ENCODE measurements around the gene RAB11FIP5.

The RAB11FIP5 gene

DNA sequence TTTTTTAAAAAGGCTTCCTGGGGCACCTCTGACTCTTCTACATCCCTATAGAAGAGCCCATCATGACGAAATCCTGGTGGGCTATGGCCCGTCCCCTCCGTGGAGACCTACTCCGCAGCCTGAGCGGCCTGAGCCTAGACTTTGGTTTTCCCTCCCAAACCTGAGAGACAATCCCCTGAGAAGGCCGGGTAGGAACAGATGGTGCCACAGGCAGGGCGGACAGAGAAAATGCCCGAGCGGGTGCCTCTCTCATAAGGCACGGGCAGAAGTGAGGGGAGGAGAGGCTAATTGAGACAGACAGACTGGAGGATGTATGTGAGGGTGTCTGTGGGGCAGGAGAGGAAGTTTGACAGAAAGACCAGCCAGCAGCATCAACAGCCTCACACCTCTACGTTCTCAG lies 21.1 kb downstream of the RAB11FIP5 start:
- no peak for DNase-seq
- H3K4me3 ChIP-seq (ENCODE audit: low read depth, low read length), result no peak overlapping the region
- no peak overlapping the region for H3K27ac ChIP-seq
- in situ Hi-C loops (cut with HindIII; ENCODE audit: low pct_ligation_motif_present, low sequenced_read_pairs), result no loop called here
- H3K36me3 ChIP-seq (replicated peaks), result peaks cover 21% of the 10 kb centered on the region
- TF ChIP-seq CTCF (IDR thresholded peaks at IDR 0.05; ENCODE audit: low read depth, low read length, missing control alignments), result no peak
- H3K27me3 ChIP-seq (replicated peaks), result no peaks in the 10 kb centered on the region

- no peak overlapping the region for H3K4me3 ChIP-seq (ENCODE audit: low read depth, low read length)
- no peak for TF ChIP-seq CTCF (IDR thresholded peaks at IDR 0.05; ENCODE audit: low read depth, low read length, missing control alignments)
- in situ Hi-C loops (cut with HindIII; ENCODE audit: low pct_ligation_motif_present, low sequenced_read_pairs), result no loop called here
- no peak overlapping the region for H3K27ac ChIP-seq
- no peak for DNase-seq
- peaks cover 23% of the 10 kb centered on the region for H3K36me3 ChIP-seq (replicated peaks)
- no peaks in the 10 kb centered on the region for H3K27me3 ChIP-seq (replicated peaks)
These were observed 21.6 kb downstream of the RAB11FIP5 start for GRCh38 chr2:73091164-73091563.

GRCh38 chr2:73089270-73090030 lies 23.3 kb downstream of the RAB11FIP5 start:
- peak; percentile 99 for DNase-seq
- Histone ChIP-seq H3K36me3 (replicated peaks) (peaks cover 27% of the 10 kb centered on the region), H3K27ac (peak overlapping the region; percentile 79), H3K4me3 (ENCODE audit: low read depth, low read length) (no peak overlapping the region), H3K27me3 (replicated peaks) (no peaks in the 10 kb centered on the region)
- in situ Hi-C loops (cut with HindIII; ENCODE audit: low pct_ligation_motif_present, low sequenced_read_pairs), result no loop called here
- no peak for TF ChIP-seq CTCF (IDR thresholded peaks at IDR 0.05; ENCODE audit: low read depth, low read length, missing control alignments)

- no peak for DNase-seq
- Histone ChIP-seq H3K36me3 (replicated peaks) (peaks cover 29% of the 10 kb centered on the region), H3K27me3 (replicated peaks) (no peaks in the 10 kb centered on the region), H3K4me3 (ENCODE audit: low read depth, low read length) (no peak overlapping the region), H3K27ac (peak overlapping the region; percentile 79)
- in situ Hi-C loops (cut with HindIII; ENCODE audit: low pct_ligation_motif_present, low sequenced_read_pairs), result no loop called here
- TF ChIP-seq CTCF (IDR thresholded peaks at IDR 0.05; ENCODE audit: low read depth, low read length, missing control alignments), result no peak
These were observed 24.0 kb downstream of the RAB11FIP5 start for GRCh38 chr2:73088703-73089102.

GRCh38 chr2:73088211-73088610 lies 24.5 kb downstream of the RAB11FIP5 start:
- no peak for DNase-seq
- in situ Hi-C loops (cut with HindIII; ENCODE audit: low pct_ligation_motif_present, low sequenced_read_pairs), result no loop called here
- no peaks in the 10 kb centered on the region for H3K27me3 ChIP-seq (replicated peaks)
- no peak overlapping the region for H3K27ac ChIP-seq
- H3K4me3 ChIP-seq (ENCODE audit: low read depth, low read length), result no peak overlapping the region
- no peak for TF ChIP-seq CTCF (IDR thresholded peaks at IDR 0.05; ENCODE audit: low read depth, low read length, missing control alignments)
- H3K36me3 ChIP-seq (replicated peaks), result peaks cover 29% of the 10 kb centered on the region

DNA sequence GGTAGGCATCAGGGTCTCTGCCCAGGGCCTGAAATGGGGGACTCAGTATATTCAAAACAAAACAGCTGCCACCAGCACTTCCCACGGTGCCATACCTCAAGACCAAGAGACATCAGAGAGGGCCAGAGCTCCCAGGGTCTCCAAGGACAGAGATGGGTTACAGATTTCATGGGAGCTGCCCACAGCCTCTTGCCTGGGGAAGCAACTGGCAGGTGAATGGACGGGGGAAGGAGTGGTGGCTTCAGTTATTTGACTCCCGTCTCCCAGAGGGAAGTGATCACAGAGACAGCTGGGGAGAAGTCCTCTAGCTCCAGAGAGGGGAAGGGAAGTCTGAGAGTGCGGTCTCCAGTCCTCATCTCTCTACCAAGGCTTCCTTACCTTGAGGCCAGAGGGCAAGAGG lies 25.4 kb downstream of the RAB11FIP5 start:
- TF ChIP-seq CTCF (IDR thresholded peaks at IDR 0.05; ENCODE audit: low read depth, low read length, missing control alignments), result no peak
- no peak for DNase-seq
- H3K27ac ChIP-seq, result no peak overlapping the region
- in situ Hi-C loops (cut with HindIII; ENCODE audit: low pct_ligation_motif_present, low sequenced_read_pairs), result no loop called here
- no peaks in the 10 kb centered on the region for H3K27me3 ChIP-seq (replicated peaks)
- H3K36me3 ChIP-seq (replicated peaks), result peaks cover 29% of the 10 kb centered on the region
- H3K4me3 ChIP-seq (ENCODE audit: low read depth, low read length), result no peak overlapping the region

Data from brain microvascular endothelial cell (primary cell).